ENCODE data around the gene CRELD1. TPM values are rescaled to one million over a fixed set of nuclear protein-coding genes. Genes with fewer than 3 reads are reported as not detected.

CRELD1 gene
- total RNA-seq, 6 experiments from 2014 or later: 11.3 to 22.6 (median 12.4) TPM

- no peaks in the 10 kb centered on the region; the same call in 1 of the 2 replicates for H3K27me3 Mint-ChIP-seq (ENCODE audit: insufficient read depth)
- TF ChIP-seq CTCF (IDR thresholded peaks at IDR 0.05): no peak
- H3K36me3 Mint-ChIP-seq (ENCODE audit: low read depth): no peaks in the 10 kb centered on the region
- H3K9me3 Mint-ChIP-seq: no peaks in the 10 kb centered on the region
- peaks cover 23% of the 10 kb centered on the region for H3K4me1 Mint-ChIP-seq (ENCODE audit: low read depth)
- DNase-seq: no peak
- H3K4me3 Mint-ChIP-seq: peak overlapping the region; percentile 88
- peak overlapping the region; percentile 93; the same call in 1 of the 2 replicates for H3K27ac Mint-ChIP-seq
Measured at GRCh38 chr3:9917820-9918219, 15.8 kb upstream of the CRELD1 start.

- DNase-seq: no peak
- Mint-ChIP-seq H3K27ac (0 out of 2 replicates have a peak overlapping the region, but pooled peaks have one; percentile 93), H3K36me3 (ENCODE audit: low read depth) (no peaks in the 10 kb centered on the region), H3K4me3 (peak overlapping the region; percentile 88), H3K9me3 (no peaks in the 10 kb centered on the region), H3K27me3 (ENCODE audit: insufficient read depth) (no peaks in the 10 kb centered on the region; the same call in 1 of the 2 replicates), H3K4me1 (ENCODE audit: low read depth) (peaks cover 22% of the 10 kb centered on the region)
- no peak for TF ChIP-seq CTCF (IDR thresholded peaks at IDR 0.05)
Measured at GRCh38 chr3:9918261-9919038, 15.2 kb upstream of the CRELD1 start.

- Mint-ChIP-seq H3K4me3 (no peak overlapping the region), H3K4me1 (ENCODE audit: low read depth) (peaks cover 4% of the 10 kb centered on the region; the same call in 1 of the 2 replicates), H3K9me3 (no peaks in the 10 kb centered on the region), H3K27me3 (ENCODE audit: insufficient read depth) (no peaks in the 10 kb centered on the region; the same call in 1 of the 2 replicates), H3K27ac (no peak overlapping the region), H3K36me3 (ENCODE audit: low read depth) (peaks cover 18% of the 10 kb centered on the region)
- DNase-seq: no peak
- no peak; the same call in 1 of the 2 replicates for TF ChIP-seq CTCF (IDR thresholded peaks at IDR 0.05)
Measured at GRCh38 chr3:9928158-9928557, 5.5 kb upstream of the CRELD1 start.

- DNase-seq: no peak
- no peak overlapping the region for H3K4me3 Mint-ChIP-seq
- peaks cover 12% of the 10 kb centered on the region for H3K36me3 Mint-ChIP-seq (ENCODE audit: low read depth)
Measured at GRCh38 chr3:9930804-9931418, 2.7 kb upstream of the CRELD1 start.

GRCh38 chr3:9932535-9932842 is 1.1 kb upstream of the CRELD1 start:
- H3K4me3 Mint-ChIP-seq: peak overlapping the region; percentile 90
- peaks cover 22% of the 10 kb centered on the region for H3K4me1 Mint-ChIP-seq (ENCODE audit: low read depth)
- DNase-seq: no peak
- H3K27me3 Mint-ChIP-seq (ENCODE audit: insufficient read depth): no peaks in the 10 kb centered on the region; the same call in 1 of the 2 replicates
- TF ChIP-seq CTCF (IDR thresholded peaks at IDR 0.05): no peak
- peaks cover 12% of the 10 kb centered on the region for H3K36me3 Mint-ChIP-seq (ENCODE audit: low read depth)
- no peaks in the 10 kb centered on the region for H3K9me3 Mint-ChIP-seq
- peak overlapping the region; percentile 63 for H3K27ac Mint-ChIP-seq

More at GRCh38 chr3:9930804-9931418, 2.7 kb upstream of the CRELD1 start:
- peak; percentile 39; the same call in 1 of the 2 replicates for TF ChIP-seq CTCF (IDR thresholded peaks at IDR 0.05)
- no peaks in the 10 kb centered on the region for H3K9me3 Mint-ChIP-seq
- peaks cover 22% of the 10 kb centered on the region for H3K4me1 Mint-ChIP-seq (ENCODE audit: low read depth)
- no peaks in the 10 kb centered on the region; the same call in 1 of the 2 replicates for H3K27me3 Mint-ChIP-seq (ENCODE audit: insufficient read depth)
- H3K27ac Mint-ChIP-seq: no peak overlapping the region

Data from HFFc6 (cell line).